ENCODE results near the gene TPRG1.

TPRG1 gene

DNA sequence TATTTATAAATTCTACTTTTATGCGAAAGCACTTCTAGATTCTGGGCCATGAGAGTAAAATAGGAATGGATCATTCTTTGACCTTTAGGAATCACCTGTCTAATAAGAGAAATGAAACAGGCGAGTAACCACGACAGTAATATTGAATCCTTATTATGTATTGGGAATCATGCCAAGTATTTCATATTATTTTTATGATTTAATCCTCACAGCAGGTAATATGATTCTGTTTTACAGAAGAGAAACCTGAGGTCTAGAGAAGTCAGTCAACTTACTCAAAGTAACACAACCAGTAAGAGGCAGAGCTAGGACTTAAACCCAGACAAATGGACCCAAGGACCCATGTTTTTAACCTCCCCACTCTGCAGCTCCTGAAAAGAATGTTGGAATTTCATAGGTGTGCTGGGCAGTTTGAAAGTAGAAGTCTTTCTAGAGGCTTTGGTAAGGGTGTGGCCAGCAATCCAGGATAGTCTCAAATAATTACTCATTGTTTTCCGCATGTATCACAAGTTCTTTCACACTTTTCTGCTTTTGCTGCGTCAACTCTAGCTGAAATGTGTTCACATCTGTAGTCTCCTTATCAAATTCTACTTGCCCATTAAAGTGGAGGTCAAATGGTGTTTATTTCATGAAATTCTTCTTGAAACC, 181.7 kb downstream of the TPRG1 start:
- H3K4me1 ChIP-seq (ENCODE audit: insufficient read depth, poor library complexity, severe bottlenecking), result peaks cover 43% of the 10 kb centered on the region
- DNase-seq (ENCODE audit: low spot score), result no peak
- peak overlapping the region; percentile 91 for H3K27ac ChIP-seq (ENCODE audit: poor library complexity, severe bottlenecking)
- peak; percentile 55 for ATAC-seq (ENCODE audit: low read depth)
- no peaks in the 10 kb centered on the region for H3K27me3 ChIP-seq (ENCODE audit: insufficient read depth, poor library complexity, severe bottlenecking)
- TF ChIP-seq, protein P1, sequence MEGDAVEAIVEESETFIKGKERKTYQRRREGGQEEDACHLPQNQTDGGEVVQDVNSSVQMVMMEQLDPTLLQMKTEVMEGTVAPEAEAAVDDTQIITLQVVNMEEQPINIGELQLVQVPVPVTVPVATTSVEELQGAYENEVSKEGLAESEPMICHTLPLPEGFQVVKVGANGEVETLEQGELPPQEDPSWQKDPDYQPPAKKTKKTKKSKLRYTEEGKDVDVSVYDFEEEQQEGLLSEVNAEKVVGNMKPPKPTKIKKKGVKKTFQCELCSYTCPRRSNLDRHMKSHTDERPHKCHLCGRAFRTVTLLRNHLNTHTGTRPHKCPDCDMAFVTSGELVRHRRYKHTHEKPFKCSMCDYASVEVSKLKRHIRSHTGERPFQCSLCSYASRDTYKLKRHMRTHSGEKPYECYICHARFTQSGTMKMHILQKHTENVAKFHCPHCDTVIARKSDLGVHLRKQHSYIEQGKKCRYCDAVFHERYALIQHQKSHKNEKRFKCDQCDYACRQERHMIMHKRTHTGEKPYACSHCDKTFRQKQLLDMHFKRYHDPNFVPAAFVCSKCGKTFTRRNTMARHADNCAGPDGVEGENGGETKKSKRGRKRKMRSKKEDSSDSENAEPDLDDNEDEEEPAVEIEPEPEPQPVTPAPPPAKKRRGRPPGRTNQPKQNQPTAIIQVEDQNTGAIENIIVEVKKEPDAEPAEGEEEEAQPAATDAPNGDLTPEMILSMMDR (IDR thresholded peaks at IDR 0.05; ENCODE audit: poor library complexity, severe bottlenecking), result no peak
- H3K4me3 ChIP-seq (ENCODE audit: severe bottlenecking), result no peak overlapping the region
- no peaks in the 10 kb centered on the region for H3K9me3 ChIP-seq (ENCODE audit: severe bottlenecking)
- no peaks in the 10 kb centered on the region for H3K36me3 ChIP-seq (ENCODE audit: low read depth)

DNA sequence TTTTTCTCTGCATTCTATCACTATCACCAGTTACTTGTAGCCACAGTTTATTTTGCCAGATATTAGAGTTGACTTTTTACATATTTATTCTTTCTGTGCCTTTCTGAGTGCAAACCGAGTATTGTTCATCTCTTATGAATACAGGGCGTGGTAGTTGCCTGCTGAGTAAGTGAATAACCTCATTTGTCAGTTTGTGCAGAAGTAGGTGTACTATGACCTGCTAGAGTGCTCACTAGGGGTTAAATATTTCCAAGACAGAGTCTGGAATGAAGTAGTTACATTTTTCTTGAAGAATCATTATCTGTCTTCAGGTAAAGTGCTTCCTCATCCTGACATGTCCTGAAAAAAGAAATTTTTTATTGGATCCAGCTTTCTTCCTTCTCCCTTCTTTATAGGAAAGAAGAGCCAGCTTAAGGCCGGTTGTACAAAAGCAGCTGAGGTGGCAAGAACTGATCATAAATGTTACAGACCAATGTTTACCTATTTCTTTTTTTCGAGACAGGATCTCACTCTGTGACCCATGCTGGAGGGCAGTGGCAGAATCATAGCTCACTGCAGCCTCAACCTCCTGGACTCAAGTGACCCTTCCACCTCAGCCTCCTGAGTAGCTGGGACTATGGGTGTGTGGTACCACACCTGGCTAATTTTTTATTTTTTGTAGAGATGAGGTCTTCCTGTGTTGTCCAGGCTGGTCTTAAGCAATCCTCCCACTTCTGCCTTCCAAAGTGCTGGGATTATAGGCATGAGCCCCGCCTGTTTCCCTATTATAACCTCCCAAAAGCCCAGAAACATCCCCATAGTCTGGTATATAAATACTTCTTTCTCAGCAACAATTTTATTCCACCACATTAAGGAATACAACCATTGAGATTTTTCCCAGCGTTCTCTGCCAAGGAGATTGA, 182.5 kb downstream of the TPRG1 start:
- peak; percentile 56 for ATAC-seq (ENCODE audit: low read depth)
- no peaks in the 10 kb centered on the region for H3K9me3 ChIP-seq (ENCODE audit: severe bottlenecking)
- DNase-seq (ENCODE audit: low spot score), result no peak
- H3K27me3 ChIP-seq (ENCODE audit: insufficient read depth, poor library complexity, severe bottlenecking), result no peaks in the 10 kb centered on the region
- TF ChIP-seq, protein P1 (IDR thresholded peaks at IDR 0.05; ENCODE audit: poor library complexity, severe bottlenecking), result no peak
- no peak overlapping the region for H3K4me3 ChIP-seq (ENCODE audit: severe bottlenecking)
- H3K4me1 ChIP-seq (ENCODE audit: insufficient read depth, poor library complexity, severe bottlenecking), result peaks cover 43% of the 10 kb centered on the region
- no peaks in the 10 kb centered on the region for H3K36me3 ChIP-seq (ENCODE audit: low read depth)
- peak overlapping the region; percentile 91 for H3K27ac ChIP-seq (ENCODE audit: poor library complexity, severe bottlenecking)

DNA sequence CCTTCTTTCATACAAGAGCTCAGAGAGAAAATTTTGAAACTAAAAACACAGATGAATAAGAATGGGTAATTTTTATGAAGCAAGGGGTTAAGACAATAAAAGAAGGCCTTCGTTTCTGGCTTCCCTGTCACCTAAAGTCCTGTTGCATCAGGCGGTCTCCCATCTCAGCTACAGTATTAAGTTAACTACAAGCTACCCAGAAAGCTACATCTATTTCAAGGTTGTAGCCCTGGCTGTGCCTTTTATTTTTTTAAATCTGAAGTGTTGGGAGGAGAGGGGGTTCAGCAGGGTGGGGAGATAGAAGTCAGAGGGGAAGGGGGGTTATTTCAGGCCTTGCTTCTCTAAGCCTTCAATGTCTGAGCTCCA, 183.3 kb downstream of the TPRG1 start:
- H3K36me3 ChIP-seq (ENCODE audit: low read depth), result no peaks in the 10 kb centered on the region
- no peak for DNase-seq (ENCODE audit: low spot score)
- peak overlapping the region; percentile 91 for H3K27ac ChIP-seq (ENCODE audit: poor library complexity, severe bottlenecking)
- no peak overlapping the region for H3K4me3 ChIP-seq (ENCODE audit: severe bottlenecking)
- no peaks in the 10 kb centered on the region for H3K27me3 ChIP-seq (ENCODE audit: insufficient read depth, poor library complexity, severe bottlenecking)
- no peaks in the 10 kb centered on the region for H3K9me3 ChIP-seq (ENCODE audit: severe bottlenecking)
- no peak for ATAC-seq (ENCODE audit: low read depth)
- TF ChIP-seq, protein P1 (IDR thresholded peaks at IDR 0.05; ENCODE audit: poor library complexity, severe bottlenecking), result no peak
- peaks cover 38% of the 10 kb centered on the region for H3K4me1 ChIP-seq (ENCODE audit: insufficient read depth, poor library complexity, severe bottlenecking)

DNA sequence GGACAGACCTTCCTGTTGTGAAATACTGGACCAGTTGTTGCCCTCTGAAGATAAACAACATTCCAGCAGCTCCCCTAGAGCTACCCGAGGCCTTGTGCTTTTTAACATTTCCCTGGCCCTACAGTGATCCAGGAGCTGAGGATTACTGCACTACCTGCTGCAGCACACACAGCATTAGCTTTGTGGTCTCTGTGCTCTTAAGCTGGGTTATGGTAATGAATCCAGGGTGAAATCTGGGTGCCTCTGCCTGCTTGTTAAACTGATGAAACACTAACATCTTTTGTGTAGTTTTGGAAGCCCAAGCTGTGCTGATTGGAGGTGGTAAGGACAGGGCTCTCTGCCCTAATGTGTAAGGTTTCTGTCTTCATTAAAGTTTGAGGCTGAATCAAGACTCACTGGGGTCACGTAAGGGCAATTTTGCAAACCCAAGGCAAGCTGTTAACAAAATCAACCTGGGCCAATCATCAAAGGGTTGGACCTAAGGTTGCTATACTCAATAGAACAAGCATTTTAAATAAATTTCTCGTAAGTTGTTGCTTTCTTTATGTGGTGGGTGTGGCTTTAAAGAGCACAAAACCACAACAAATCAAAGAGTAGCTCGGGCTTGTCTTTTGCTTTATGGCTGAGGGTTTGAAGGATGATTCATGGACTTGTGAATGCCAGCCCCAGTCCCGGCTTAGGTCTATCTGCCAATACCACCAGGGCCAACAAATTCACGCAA, 183.9 kb downstream of the TPRG1 start:
- peak; percentile 66 for DNase-seq (ENCODE audit: low spot score)
- Histone ChIP-seq H3K4me1 (ENCODE audit: insufficient read depth, poor library complexity, severe bottlenecking) (peaks cover 38% of the 10 kb centered on the region), H3K27ac (ENCODE audit: poor library complexity, severe bottlenecking) (peak overlapping the region; percentile 91)

More for the DNA sequence above, 183.9 kb downstream of the TPRG1 start:
- Histone ChIP-seq H3K27me3 (ENCODE audit: insufficient read depth, poor library complexity, severe bottlenecking) (no peaks in the 10 kb centered on the region), H3K36me3 (ENCODE audit: low read depth) (no peaks in the 10 kb centered on the region), H3K4me3 (ENCODE audit: severe bottlenecking) (no peak overlapping the region), H3K9me3 (ENCODE audit: severe bottlenecking) (no peaks in the 10 kb centered on the region)
- TF ChIP-seq, protein P1 (IDR thresholded peaks at IDR 0.05; ENCODE audit: poor library complexity, severe bottlenecking), result no peak
- ATAC-seq (ENCODE audit: low read depth), result peak; percentile 85

Measured in RWPE2 (cell line).